Erythroblast (primary cell): Measurements from ENCODE around the gene UBR2.

Source experiments
- DNase-seq, 2 experiments: peaks; one replicate each; lab custom pipeline; 2025; lab: John Stamatoyannopoulos, UW
- GATA1 ChIP-seq: IDR thresholded peaks from 2 replicates; pipeline ENCODE4 v1.6.1; 2011; ENCODE audit warnings: low read depth, mild to moderate bottlenecking, control low read depth, low read length, moderate library complexity
- POLR2A ChIP-seq: IDR thresholded peaks from 2 replicates; pipeline ENCODE4 v1.6.1; 2011; ENCODE audit warnings: mild to moderate bottlenecking, low read length

UBR2 gene

DNA sequence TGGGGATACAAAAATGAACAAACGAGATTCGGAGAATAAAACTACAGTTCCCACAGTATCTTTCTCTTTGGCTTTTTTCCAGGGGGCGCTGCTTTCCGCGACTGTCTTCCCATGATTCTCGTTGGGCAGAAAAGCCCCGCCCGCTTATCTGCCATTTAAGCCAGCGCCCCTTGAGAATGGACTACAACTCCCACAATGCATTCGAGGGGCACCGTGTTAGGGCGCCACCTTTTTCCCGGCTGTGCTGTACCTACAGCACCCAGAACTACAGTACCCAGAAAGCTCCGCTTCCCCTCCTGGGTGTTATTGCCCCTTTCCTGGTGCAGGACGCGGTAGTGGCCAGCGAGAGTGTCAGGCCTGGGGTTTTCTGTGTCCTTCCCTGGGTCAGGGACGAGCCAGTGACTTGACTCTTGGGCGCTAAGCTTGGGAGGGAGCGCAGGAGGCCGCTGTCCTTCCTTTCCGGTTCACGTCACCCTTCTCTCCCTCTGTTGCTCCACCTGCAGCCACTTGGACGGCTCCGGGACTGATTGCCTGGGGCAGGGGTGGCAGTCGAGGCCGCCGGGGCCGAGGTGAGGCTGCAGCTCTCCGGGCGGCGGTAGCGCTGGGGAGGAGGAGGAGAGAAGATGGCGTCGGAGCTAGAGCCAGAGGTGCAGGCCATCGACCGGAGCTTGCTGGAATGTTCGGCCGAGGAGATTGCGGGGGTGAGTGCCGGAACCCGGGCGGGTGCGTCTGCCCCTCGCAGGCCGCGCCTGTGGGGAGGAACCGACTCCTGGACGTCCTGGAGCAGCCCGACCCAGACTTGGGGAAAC is at the start of gene UBR2:
TSS of gene UBR2 (plus strand) at position 333 of the 809 bp plus-strand sequence. CDS start at position 624, 291 bp downstream.
- peak; percentile 99 for DNase-seq
- TF ChIP-seq GATA1, result no peak
- peak; percentile 94 for TF ChIP-seq POLR2A

DNA sequence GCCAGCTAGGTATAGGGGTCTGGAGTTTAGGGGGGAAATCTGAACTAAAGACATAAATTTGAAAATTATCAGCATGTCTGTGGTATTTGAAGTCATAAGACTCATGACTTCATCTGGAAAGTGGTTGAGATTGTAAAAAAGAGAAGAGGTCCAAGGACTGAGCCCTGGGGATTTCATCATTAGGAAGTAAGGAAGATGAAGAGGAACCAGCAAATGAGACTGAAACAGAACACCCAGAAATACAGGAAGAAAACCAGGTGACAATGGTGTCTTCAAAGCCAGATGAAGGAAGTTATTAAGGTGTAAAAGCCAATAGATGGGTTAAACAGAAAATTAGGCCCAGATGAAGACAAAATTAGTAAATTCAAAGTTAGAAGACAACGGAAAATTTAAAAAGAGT is 49.1 kb upstream of the UBR2 start:
- no peak for DNase-seq

DNA sequence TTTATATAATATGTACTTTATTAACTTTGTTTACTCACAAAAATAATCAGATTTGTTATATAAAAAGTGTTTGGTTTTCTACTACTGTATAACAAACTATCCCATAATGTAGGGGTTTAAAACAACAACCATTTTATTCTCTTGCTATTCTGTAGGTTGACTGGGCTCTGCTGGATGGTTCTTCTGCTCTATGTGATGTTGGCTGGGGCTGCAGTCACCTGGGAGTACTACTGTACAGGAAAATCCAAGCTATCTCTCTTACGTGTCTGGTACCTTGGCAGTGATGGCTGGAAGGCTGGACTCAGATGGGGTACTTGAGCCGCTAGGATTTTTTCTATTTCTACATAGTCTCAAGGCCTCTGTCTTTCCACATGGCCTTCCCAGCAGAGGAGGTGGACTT is 44.0 kb upstream of the UBR2 start:
- no peak for DNase-seq
- TF ChIP-seq POLR2A (no peak), GATA1 (no peak)

More for the DNA sequence above, 49.1 kb upstream of the UBR2 start:
- TF ChIP-seq GATA1, result no peak
- TF ChIP-seq POLR2A, result no peak

DNA sequence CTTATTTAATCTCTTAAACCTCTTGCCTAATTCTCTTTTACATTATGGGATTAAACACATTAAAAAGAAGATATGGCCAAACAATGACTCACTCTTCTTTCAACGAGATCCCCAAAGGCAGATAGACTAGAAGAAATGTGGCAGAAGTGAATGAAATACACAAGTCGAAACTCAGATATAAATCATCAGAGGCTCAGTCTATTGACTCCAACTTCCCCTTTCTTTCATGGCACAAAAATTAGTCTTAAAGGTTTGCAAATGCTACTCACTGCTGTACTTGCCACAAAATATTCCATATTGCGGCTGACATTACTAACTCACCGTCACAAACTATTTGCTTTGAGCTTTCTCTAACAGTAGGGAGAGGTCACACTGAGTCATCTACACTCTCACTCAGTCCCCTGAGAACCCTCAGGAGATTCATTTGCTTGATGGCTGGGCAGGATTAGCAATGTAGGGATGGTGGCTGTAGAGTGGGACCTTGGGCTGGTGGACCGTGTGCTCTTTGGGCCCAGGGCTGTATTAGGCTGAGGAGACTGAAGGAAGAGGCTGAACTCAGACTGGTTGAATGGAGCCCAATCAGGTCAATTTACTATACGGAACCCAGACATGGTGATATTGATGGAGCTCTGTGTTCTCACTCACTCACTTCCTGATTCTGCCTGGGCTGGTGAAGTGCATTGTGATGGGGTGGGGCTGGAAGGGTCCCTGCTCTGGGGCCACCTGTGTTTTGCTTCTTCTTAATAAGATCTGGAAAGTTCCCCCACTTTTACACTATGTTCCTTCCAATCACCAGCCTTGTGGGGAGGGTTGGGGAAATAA is 42.8 kb upstream of the UBR2 start:
- TF ChIP-seq GATA1 (no peak), POLR2A (no peak)
- DNase-seq, result no peak

DNA sequence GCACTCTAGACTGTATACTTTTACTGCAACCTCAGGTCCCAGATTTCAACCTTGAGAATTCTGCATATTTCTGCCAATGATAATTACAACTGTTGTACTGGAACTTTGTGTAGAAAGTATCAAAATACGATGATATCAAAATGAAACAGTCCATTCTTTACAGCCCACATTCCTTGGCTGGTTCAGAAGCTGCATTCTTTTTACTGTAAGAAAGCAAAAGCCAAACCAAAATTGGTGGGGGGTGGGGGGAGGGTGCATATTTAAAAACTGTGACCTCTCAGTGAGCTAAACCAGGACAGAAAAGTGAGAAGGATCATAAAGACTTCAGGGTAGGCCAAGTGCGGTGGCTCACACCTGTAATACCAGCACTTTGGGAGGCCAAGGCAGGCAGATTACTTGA is 41.8 kb upstream of the UBR2 start:
- TF ChIP-seq GATA1 (no peak), POLR2A (no peak)
- DNase-seq, result no peak

DNA sequence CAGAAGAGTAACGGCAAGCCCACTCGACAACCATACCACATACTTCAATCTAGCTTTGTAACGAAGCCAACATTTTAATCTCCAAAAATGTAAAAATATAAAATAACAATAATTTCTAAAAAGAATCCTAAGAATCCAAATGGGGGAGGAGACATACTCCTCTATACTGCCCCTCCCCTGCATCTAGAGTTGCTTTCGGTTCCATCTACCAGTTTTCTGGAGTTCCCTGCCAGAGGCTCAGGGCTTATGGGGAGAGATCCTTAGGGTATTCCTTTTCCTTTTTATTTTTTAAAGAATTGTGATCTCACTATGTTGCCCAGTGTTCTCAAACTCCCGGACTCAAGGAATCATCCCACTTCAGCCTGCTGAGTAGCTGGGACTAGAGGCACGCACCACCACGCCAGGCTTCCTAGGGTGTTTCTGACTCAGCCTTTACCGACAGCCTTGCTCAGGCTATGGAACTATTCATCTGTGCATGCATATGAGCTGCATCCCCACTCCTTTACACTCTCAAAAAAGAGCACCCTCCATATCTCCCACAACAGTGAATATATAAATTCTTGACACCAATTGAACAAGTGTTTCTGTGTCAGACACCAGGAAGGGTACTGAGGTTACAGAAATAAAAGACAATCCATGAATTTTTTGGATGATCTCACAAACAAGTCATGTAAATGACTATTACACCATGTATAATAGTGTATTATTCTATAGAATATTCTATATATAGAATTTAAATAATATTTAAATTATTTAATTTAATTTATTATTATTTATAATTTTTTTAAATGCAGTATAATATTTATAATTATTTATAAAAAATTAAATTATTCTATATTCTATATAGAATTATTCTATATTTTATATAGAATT is 40.7 kb upstream of the UBR2 start:
- no peak for TF ChIP-seq POLR2A
- no peak for TF ChIP-seq GATA1
- no peak for DNase-seq

DNA sequence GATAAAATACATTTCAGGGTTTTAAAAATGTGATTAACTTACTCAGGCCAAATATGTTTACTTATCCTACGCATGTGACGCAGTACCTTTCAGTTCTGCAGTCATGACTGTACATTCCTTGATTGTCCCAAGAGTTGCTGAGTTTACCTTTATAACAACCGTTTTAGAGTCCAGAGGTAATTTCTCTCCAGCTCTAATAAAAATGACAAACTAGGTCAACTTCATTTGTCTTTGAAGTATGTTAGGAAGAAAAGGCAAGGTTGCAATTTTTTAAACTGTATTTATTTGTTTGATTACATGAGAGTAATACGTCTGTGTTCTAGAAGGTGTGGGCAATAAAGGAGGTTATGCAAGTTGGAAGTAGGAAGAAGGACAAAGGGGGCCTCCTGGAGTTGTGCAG is 38.6 kb upstream of the UBR2 start:
- DNase-seq, result no peak
- TF ChIP-seq GATA1, result no peak
- TF ChIP-seq POLR2A, result no peak

DNA sequence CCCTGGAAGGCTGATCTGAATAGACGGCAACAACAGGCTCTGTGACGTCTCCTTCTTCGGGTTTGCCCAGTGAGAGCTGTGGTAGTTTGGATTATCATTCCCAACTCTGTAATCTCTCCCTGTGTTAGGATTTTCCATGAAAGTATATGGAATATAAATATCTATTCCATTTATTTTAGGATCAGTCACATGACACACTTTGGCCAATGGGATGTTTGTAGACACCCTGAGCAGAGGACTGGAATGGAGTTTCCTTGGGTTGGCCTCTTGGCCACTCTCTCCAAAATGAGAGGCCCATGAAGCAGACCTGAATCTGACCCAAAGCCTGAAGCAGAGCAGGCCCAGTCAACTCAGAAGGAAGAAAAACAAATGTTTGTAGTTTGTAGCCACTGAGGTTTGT is 37.2 kb upstream of the UBR2 start:
- DNase-seq, result no peak
- TF ChIP-seq GATA1, result no peak
- no peak for TF ChIP-seq POLR2A

DNA sequence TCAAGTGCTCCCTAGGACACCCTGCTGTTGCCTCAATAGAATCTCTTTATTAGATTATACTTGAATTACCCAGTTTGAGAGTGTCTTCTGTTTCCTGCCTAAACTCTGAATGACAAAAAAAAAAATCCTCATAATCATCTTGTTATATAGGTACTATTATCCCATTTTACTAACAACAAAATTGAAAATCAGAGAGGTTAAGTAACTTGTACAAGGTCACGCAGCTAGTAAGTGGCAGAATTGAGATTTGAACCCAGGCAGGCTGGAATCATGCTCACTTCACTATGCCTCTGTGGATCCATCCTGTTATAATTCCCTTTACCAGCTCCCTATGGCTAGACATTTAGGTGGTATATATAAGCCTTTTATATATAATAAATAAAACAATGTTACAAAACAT is 36.6 kb upstream of the UBR2 start:
- no peak for TF ChIP-seq GATA1
- TF ChIP-seq POLR2A, result no peak
- no peak for DNase-seq

DNA sequence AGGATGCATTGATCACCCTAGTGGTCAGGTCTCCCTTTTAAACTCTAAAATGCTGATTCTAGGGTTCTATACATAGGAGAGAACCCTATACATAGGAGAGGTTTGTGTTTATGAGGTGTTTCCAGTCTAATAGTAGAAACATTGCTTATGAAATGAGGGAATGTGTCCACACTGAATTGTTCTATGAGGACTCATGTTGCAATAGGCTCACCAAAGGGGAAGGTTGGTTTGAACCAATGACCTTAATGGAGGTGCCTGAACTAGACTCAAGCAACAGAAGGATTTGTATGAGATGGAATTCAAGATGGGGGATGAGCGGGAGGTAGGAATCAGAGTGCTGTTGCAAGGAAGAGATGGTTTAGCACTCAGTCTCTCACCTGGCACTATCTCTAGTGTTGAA is 33.5 kb upstream of the UBR2 start:
- no peak for TF ChIP-seq POLR2A
- no peak for TF ChIP-seq GATA1
- no peak for DNase-seq

DNA sequence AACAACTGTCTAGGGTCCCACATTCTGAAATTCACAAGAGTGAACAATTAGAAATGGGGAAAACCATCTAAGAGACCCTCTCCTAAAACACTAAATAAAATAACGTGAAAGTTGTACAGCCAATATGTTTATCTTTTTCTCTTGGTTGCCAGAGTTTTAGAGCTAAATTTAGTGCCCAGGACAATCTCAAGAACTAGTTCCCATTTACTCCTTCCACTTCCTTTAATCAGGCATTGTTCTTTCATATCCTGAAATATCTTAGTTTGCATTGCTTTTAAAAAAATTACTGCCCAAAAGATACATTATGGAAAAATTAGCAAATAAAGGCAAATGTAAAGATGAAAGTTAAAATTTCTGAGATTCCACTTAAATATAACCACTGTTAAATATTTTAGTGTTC is 33.1 kb upstream of the UBR2 start:
- no peak for DNase-seq
- no peak for TF ChIP-seq GATA1
- no peak for TF ChIP-seq POLR2A

DNA sequence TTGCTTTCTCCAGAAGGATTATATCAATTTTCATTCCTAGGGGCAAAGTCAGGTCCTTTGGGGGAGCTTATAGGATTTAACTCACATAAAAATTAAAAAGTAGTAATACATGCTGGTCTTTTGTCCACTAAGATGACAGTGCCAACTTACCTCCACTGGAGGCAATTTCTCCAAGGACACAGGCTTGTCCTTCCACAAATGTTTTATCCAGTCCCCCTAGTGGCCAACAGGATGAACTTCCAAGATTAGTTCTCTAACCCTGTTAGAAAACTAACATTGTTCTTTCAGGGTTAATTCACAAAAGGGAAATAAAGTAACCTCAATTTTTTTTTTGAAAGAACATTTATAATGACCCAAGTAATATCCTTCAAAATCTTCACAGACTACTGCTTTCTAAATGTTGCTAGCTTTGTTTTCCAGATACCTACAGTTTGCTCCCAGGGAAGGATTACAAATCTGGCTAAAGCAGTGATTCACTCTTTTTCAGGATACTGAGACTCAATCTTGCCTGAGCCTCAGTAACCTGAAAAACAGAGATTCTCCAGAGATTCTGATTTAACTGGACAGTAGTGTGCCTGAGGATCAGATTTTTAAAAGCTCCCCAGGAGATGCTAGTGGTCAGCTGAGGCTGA is 31.7 kb upstream of the UBR2 start:
- peak; percentile 70 to 73 for DNase-seq

DNA sequence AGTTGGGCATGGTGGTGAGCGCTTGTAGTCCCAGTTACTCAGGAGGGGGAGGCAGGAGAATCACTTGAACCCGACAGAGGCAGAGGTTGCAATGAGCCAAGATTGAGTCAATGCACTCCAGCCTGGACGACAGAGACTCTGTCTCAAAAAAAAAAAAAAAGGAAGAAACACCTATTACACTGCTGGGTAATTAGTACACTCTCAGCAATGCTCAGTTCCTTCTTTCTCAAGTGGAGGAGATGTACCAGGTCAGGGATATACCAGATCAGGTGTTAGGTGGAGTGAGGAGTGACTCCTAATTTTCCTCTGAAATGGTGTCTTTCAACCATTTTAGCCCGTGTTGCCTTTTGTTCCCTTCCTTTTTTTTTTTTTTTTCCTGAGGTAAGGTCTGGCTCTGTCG is 30.0 kb upstream of the UBR2 start:
- TF ChIP-seq POLR2A, result no peak
- no peak for TF ChIP-seq GATA1
- no peak for DNase-seq

More for the DNA sequence above, 31.7 kb upstream of the UBR2 start:
- TF ChIP-seq GATA1 (no peak), POLR2A (no peak)

DNA sequence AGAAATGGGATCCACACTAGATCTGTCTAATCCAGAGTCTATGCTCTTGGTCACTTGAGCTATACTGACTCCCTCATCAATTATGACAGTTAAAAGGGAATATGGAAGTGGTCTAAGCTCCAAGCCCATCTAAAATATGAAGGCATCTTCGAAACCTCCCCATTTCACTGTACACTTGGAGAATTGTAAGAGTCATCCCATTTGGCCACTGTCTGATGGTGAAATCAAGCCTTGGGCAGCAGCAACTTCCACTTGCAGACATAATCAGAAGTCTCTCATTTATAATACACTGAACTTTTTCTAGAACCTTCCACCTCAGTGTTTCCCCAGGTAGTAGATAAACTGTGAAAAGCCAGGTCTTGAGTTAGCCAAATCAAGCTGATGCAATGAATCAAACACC is 26.3 kb upstream of the UBR2 start:
- TF ChIP-seq GATA1 (no peak), POLR2A (no peak)
- DNase-seq, result peak in 1 of 2 experiments; percentile 7
